HEK293T (cell line): ENCODE measurements around the gene BMERB1.

Experiments
- CTCF ChIA-PET: fragments of 350-600 bp; formaldehyde crosslinking; extraction: SDS; loops from one replicate; lab custom pipeline; 2021; ENCODE audit warnings: antibody characterized with exemption, inconsistent platforms; lab: Yijun Ruan, JAX
- POLR2A ChIA-PET: fragments of 350-600 bp; formaldehyde crosslinking; extraction: SDS; loops from one replicate; lab custom pipeline; 2020; ENCODE audit warnings: antibody characterized with exemption, inconsistent platforms; lab: Yijun Ruan, JAX
- DNase-seq: peaks from one replicate; pipeline ENCODE4 v3.0.0; 2012; ENCODE audit warnings: mixed read lengths; ENCODE audit errors: extremely low spot score
- ARNT ChIP-seq: fragments of 450-650 bp; IDR thresholded peaks from 2 replicates; pipeline ENCODE4 v1.6.1; 2017; ENCODE audit warnings: mild to moderate bottlenecking
- BHLHE40 ChIP-seq: fragments of 450-650 bp; IDR thresholded peaks from 2 replicates; pipeline ENCODE4 v1.6.1; 2016; ENCODE audit warnings: mild to moderate bottlenecking, moderate library complexity, borderline replicate concordance
- CTBP1 ChIP-seq: fragments of 450-650 bp; IDR thresholded peaks from 2 replicates; pipeline ENCODE4 v1.6.1; 2016; ENCODE audit warnings: borderline replicate concordance
- ELF4 ChIP-seq: fragments of 450-650 bp; IDR thresholded peaks from 2 replicates; pipeline ENCODE4 v1.6.1; 2017; ENCODE audit warnings: antibody characterized with exemption
- FOXA1 ChIP-seq: fragments of 450-650 bp; IDR thresholded peaks from 2 replicates; pipeline ENCODE4 v1.6.1; 2016; ENCODE audit warnings: mild to moderate bottlenecking
- FOXK2 ChIP-seq: fragments of 450-650 bp; IDR thresholded peaks from 2 replicates; pipeline ENCODE4 v1.6.1; 2016; ENCODE audit warnings: mild to moderate bottlenecking
- FOXM1 ChIP-seq: fragments of 450-650 bp; IDR thresholded peaks from 2 replicates; pipeline ENCODE4 v1.6.1; 2017; ENCODE audit warnings: mild to moderate bottlenecking, borderline replicate concordance
- HDGF ChIP-seq: fragments of 450-650 bp; IDR thresholded peaks from 2 replicates; pipeline ENCODE4 v1.6.1; 2017; ENCODE audit warnings: antibody characterized with exemption, borderline replicate concordance
- L3MBTL2 ChIP-seq: fragments of 450-650 bp; conservative IDR thresholded peaks from 2 replicates; pipeline ENCODE4 v1.6.1; 2016; ENCODE audit warnings: mild to moderate bottlenecking
- LEF1 ChIP-seq: fragments of 450-650 bp; IDR thresholded peaks from 2 replicates; pipeline ENCODE4 v1.6.1; 2017; ENCODE audit warnings: mild to moderate bottlenecking, borderline replicate concordance
- NFRKB ChIP-seq: fragments of 450-650 bp; IDR thresholded peaks from 2 replicates; pipeline ENCODE4 v1.6.1; 2016; ENCODE audit warnings: mild to moderate bottlenecking, moderate library complexity
- SP1 ChIP-seq: fragments of 450-650 bp; IDR thresholded peaks from 2 replicates; pipeline ENCODE4 v1.6.1; 2017
- SUZ12 ChIP-seq: fragments of 450-650 bp; IDR thresholded peaks from 2 replicates; pipeline ENCODE4 v1.6.1; 2016; ENCODE audit warnings: mild to moderate bottlenecking
- TARDBP ChIP-seq: fragments of 450-650 bp; IDR thresholded peaks from 2 replicates; pipeline ENCODE4 v1.6.1; 2016
- ZNF384 ChIP-seq: fragments of 450-650 bp; IDR thresholded peaks from 2 replicates; pipeline ENCODE4 v1.6.1; 2016
- TF ChIP-seq, protein P1 (sequence below): fragments of 450-650 bp; IDR thresholded peaks from 2 replicates; pipeline ENCODE4 v1.6.1; 2016

The BMERB1 gene

GRCh38 chr16:15597135-15597534 is 162.7 kb downstream of the BMERB1 start:
- CTCF ChIA-PET: no interaction called here
- POLR2A ChIA-PET: no interaction called here
- TF ChIP-seq LEF1: no peak
- TF ChIP-seq ELF4: no peak
- TF ChIP-seq ZNF384: no peak
- TF ChIP-seq NFRKB: no peak
- TF ChIP-seq BHLHE40: no peak
- TF ChIP-seq SP1: no peak
- no peak for TF ChIP-seq FOXK2
- no peak for TF ChIP-seq TARDBP

DNA sequence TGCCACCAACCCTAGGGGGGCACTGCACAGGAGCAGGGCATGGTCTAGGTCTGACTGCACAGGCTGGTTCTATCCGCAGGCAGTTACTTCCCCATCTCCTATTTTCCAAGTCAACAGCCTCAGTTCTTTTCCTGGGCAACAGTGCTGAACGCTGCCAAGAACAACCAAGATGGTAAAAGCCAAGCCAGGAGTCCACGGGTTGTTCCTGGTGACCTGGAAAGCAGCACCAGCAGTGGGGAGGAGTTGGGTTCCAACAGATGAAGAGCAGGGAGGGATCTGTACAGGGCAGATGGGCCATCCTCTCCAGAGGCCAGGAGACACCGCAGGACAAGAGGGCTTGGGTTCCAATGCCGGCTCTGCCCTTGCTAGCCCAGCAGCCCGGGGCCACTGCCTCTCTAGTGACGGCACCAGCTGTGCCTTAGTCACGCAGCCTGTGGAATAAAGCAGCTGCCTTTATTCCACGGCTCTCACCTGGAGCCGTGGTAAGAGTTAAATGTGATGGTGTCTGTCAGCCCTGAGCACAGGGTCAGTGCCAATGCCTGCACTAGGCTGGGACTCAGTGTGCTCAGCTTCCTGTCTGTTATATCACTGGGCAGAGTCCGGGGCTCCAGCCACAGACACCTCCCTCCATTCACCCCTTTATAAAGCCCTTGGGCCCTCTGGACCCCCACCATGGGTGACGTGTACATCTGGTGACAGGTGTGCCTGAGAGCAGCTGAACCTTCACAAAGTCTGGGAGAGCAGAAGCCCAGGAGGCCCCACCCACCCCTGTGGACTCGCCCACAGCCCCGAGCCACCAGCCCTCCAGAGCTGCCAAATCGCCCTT is 163.6 kb downstream of the BMERB1 start:
- ChIA-PET POLR2A (no interaction called here), CTCF (no interaction called here)
- no peak for DNase-seq
- TF ChIP-seq LEF1 (no peak), SP1 (no peak), ELF4 (no peak), NFRKB (no peak), ZNF384 (no peak), CTBP1 (no peak), FOXK2 (no peak), FOXM1 (no peak), L3MBTL2 (no peak), FOXA1 (no peak), HDGF (no peak), SUZ12 (no peak), BHLHE40 (no peak), ARNT (no peak), TARDBP (no peak)
- TF ChIP-seq, protein P1, sequence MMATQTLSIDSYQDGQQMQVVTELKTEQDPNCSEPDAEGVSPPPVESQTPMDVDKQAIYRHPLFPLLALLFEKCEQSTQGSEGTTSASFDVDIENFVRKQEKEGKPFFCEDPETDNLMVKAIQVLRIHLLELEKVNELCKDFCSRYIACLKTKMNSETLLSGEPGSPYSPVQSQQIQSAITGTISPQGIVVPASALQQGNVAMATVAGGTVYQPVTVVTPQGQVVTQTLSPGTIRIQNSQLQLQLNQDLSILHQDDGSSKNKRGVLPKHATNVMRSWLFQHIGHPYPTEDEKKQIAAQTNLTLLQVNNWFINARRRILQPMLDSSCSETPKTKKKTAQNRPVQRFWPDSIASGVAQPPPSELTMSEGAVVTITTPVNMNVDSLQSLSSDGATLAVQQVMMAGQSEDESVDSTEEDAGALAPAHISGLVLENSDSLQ: no peak

More at GRCh38 chr16:15597135-15597534, 162.7 kb downstream of the BMERB1 start:
- no peak for DNase-seq

DNA sequence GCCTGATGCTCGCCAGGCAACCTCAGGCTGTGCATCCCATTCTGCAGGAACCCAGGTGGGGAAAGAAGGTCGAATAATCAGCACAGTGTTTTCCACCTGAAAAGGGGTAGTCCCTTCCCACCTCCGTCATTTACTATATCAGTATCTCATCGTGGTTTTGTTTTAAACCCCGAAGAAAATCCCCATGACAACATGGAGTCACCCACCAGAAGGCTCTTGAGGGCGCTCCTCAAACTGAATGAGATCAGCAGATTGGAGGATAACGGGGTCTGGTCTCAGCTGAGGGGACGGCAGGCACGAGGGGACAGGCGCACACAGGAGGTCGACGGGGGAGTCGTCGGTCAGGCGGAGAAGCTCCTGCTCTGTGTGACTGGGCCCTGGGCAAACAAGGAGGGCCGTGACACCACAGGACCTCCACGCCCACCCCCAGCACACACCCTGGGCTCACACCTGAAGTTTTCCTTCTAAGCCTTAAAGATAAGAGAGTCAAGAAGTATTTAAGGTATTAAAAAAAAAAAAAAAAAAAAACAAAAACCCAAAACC is 164.3 kb downstream of the BMERB1 start:
- ChIA-PET POLR2A (interaction anchor here (0.6 kb wide), 1 partner anchor 20 kb away, joined by 3 read pairs; no protein-coding TSS in a partner anchor), CTCF (no interaction called here)
- no peak for DNase-seq
- no peak for TF ChIP-seq ZNF384

DNA sequence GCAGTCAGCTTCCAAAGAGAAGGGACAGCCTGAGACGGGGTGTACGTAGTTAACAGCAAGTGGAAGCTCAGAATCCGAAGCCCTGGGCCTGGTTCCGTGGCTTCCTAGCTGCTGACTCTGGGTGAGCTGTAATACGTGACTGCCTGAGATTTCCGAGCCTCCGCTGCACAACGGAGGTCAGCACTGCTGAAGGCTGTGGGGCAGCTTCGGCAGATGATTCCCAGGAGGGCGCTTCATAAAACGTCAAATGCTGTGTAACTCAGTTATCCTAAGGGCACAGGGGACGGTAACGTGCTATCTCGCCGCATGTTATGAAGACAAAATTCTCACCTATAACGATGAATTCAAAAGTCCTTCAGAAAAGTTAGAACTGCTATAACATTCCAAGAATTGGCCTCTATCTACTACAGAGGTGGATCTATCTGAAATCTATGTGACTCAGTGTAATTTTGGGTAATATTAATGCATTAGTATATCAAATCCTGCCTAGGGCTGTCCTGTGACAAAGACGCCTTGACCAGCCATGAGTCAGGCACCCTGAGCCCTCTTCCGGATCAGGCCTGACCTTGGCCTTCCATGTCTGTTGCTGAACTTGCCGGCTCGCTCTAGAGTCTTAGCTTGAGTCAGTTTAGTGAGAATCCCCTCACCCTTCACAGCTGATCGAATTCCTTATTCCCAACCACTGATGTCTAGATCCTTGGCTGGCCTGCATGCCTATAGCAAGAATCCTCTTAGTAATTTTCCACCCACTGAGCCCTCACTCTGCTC is 165.1 kb downstream of the BMERB1 start:
- no peak for DNase-seq
- TF ChIP-seq ARNT: no peak
- TF ChIP-seq NFRKB: no peak
- TF ChIP-seq BHLHE40: no peak
- TF ChIP-seq LEF1: no peak
- TF ChIP-seq FOXK2: no peak
- no peak for TF ChIP-seq TARDBP
- TF ChIP-seq ZNF384: no peak
- TF ChIP-seq, protein P1: no peak
- TF ChIP-seq CTBP1: no peak
- no peak for TF ChIP-seq L3MBTL2
- TF ChIP-seq ELF4: no peak
- TF ChIP-seq HDGF: no peak
- no peak for TF ChIP-seq SUZ12
- TF ChIP-seq FOXM1: no peak
- TF ChIP-seq SP1: no peak
- ChIA-PET CTCF (no interaction called here), POLR2A (interaction anchor here (0.6 kb wide), 1 partner anchor 19 kb away, joined by 3 read pairs; no protein-coding TSS in a partner anchor)

DNA sequence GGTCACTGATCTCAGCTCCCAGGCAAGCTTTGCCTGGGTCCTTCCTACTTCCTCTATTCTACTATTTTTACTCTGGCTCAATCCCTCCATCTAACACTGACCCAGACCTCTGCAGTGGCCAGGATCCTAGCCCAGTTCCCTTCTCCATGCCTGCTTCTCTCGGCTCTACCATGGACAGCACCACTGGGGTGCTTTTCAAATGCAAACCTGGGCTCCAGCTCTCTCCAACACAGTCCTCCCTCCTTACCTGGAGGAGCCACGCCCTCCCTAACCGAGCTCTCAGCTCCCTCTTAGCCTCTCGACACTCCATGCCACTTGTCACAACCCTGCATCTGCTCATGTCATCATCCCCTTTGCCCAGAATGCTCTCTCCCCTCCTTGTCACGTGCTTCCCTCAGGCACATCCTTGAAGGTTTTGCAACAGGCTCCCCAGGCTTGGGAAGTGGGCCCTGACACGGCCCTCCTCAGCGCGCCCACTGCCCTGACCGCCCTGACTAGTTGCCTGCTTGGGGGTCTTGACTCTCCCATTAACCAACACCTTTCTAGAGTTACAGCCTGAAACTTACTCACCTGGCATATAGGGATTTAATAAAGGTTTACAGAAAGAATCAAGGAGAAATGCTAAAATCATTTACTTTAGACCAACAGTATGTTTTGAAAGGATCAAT is 167.0 kb downstream of the BMERB1 start:
- ChIA-PET POLR2A (no interaction called here), CTCF (no interaction called here)
- no peak for DNase-seq
- TF ChIP-seq SUZ12: no peak
- no peak for TF ChIP-seq ELF4
- no peak for TF ChIP-seq FOXK2
- TF ChIP-seq ZNF384: no peak
